Smooth muscle cell (in vitro differentiated cells): ENCODE results near the gene SPRED2. TPM values are rescaled to one million over a fixed set of nuclear protein-coding genes. Genes with fewer than 3 reads are reported as not detected.

Source experiments
- DNase-seq: peaks from one replicate; lab custom pipeline; 2025; ENCODE audit not compliant: unreplicated experiment; lab: John Stamatoyannopoulos, UW
- H2AFZ ChIP-seq: fragments of 200-600 bp; sonication (generic); 2 replicates; pipeline ENCODE4 v1.6.0; 2016; ENCODE audit warnings: antibody characterized with exemption, low read depth, mild to moderate bottlenecking
- H3F3A ChIP-seq: fragments of 200-600 bp; sonication (generic); 2 replicates; pipeline ENCODE4 v1.6.0; 2017; ENCODE audit warnings: antibody characterized with exemption, low read depth
- H3K27ac ChIP-seq: fragments of 200-600 bp; sonication (generic); 2 replicates; pipeline ENCODE4 v1.5.1; 2016; ENCODE audit warnings: low read depth, mild to moderate bottlenecking
- H3K27me3 ChIP-seq: fragments of 200-600 bp; sonication (generic); 2 replicates; pipeline ENCODE4 v1.6.1; 2016; ENCODE audit warnings: low read depth, mild to moderate bottlenecking
- H3K36me3 ChIP-seq: fragments of 200-600 bp; sonication (generic); 2 replicates; pipeline ENCODE4 v1.5.1; 2016; ENCODE audit warnings: low read depth
- H3K4me1 ChIP-seq: fragments of 200-600 bp; sonication (generic); 2 replicates; pipeline ENCODE4 v1.5.1; 2016; ENCODE audit warnings: low read depth
- H3K4me2 ChIP-seq: fragments of 200-600 bp; sonication (generic); 2 replicates; pipeline ENCODE4 v1.6.0; 2016; ENCODE audit warnings: mild to moderate bottlenecking
- H3K4me3 ChIP-seq: fragments of 200-600 bp; sonication (generic); 2 replicates; pipeline ENCODE4 v1.5.1; 2016; ENCODE audit warnings: mild to moderate bottlenecking
- H3K79me2 ChIP-seq: fragments of 200-600 bp; sonication (generic); 2 replicates; pipeline ENCODE4 v1.6.0; 2016; ENCODE audit warnings: low read depth, mild to moderate bottlenecking
- H3K9ac ChIP-seq: fragments of 200-600 bp; sonication (generic); 2 replicates; pipeline ENCODE4 v1.6.0; 2016; ENCODE audit warnings: low read depth
- H3K9me3 ChIP-seq: fragments of 200-600 bp; sonication (generic); replicated peaks from 2 replicates; pipeline ENCODE4 v1.5.1; 2016; ENCODE audit warnings: low read depth
- H4K20me1 ChIP-seq: fragments of 200-600 bp; sonication (generic); 2 replicates; pipeline ENCODE4 v1.6.0; 2016; ENCODE audit warnings: low read depth
- CTCF ChIP-seq: fragments of 200-600 bp; sonication (generic); IDR thresholded peaks from 2 replicates; pipeline ENCODE4 v1.5.1; 2017; ENCODE audit warnings: borderline replicate concordance, mild to moderate bottlenecking, antibody characterized with exemption; ENCODE audit not compliant: insufficient read depth, poor library complexity, severe bottlenecking
- WGBS: methylation state at CpG from one replicate; pipeline ENCODE4 v1.1.7; 2016; ENCODE audit warnings: low lambda C conversion rate; 5-methylcytosine and 5-hydroxymethylcytosine counted together
- polyA plus RNA-seq: library from polyadenylated mRNA; unstranded; fragments of >200 nt; fragmentation: Nextera tagmentation; extraction: Ambion mirVana; gene quantifications from 2 replicates; pipeline ENCODE4 v1.2.1, GENCODE V29; 2016
- total RNA-seq: library from RNA; depleted of rRNA; stranded (reverse); fragments of >200 nt; gene quantifications from 2 replicates; pipeline ENCODE4 v1.2.3, GENCODE V29; 2014

The SPRED2 gene
- total and polyA plus RNA-seq, 2 experiments from 2014 or later = 18.3 to 23.7 TPM

GRCh38 chr2:65345631-65346030 is 86.8 kb downstream of the SPRED2 start:
- Histone ChIP-seq H2AFZ (no peak overlapping the region), H3K9me3 (no peaks in the 10 kb centered on the region), H3K4me2 (no peak overlapping the region), H3K4me3 (no peak overlapping the region), H3K79me2 (peaks cover 54% of the 10 kb centered on the region), H3K4me1 (peaks cover 19% of the 10 kb centered on the region), H3K27me3 (no peaks in the 10 kb centered on the region), H3F3A (peaks cover 23% of the 10 kb centered on the region), H4K20me1 (peaks cover 46% of the 10 kb centered on the region), H3K9ac (no peak overlapping the region), H3K36me3 (no peaks in the 10 kb centered on the region), H3K27ac (no peak overlapping the region)
- no peak for DNase-seq
- WGBS = 98% methylated on average over 3 of the region's 3 CpGs
- no peak for TF ChIP-seq CTCF

- H3K9ac ChIP-seq = no peak overlapping the region
- no peak for TF ChIP-seq CTCF
- 61% methylated on average over 15 of the region's 15 CpGs for WGBS
- peaks cover 14% of the 10 kb centered on the region for H3F3A ChIP-seq
- peaks cover 37% of the 10 kb centered on the region for H4K20me1 ChIP-seq
- peaks cover 15% of the 10 kb centered on the region for H3K4me1 ChIP-seq
- H3K9me3 ChIP-seq = no peaks in the 10 kb centered on the region
- no peak for DNase-seq
- no peak overlapping the region for H2AFZ ChIP-seq
- peak overlapping the region; percentile 41 for H3K4me2 ChIP-seq
- no peak overlapping the region for H3K4me3 ChIP-seq
- peaks cover 58% of the 10 kb centered on the region for H3K79me2 ChIP-seq
- H3K27me3 ChIP-seq = no peaks in the 10 kb centered on the region
- H3K36me3 ChIP-seq = no peaks in the 10 kb centered on the region
- H3K27ac ChIP-seq = peak overlapping the region; percentile 8
Measured at GRCh38 chr2:65344689-65345088, 87.7 kb downstream of the SPRED2 start.

- peaks cover 10% of the 10 kb centered on the region for H3F3A ChIP-seq
- H3K36me3 ChIP-seq = no peaks in the 10 kb centered on the region
- peak overlapping the region; percentile 8 for H3K27ac ChIP-seq
- H4K20me1 ChIP-seq = peaks cover 32% of the 10 kb centered on the region
- H2AFZ ChIP-seq = no peak overlapping the region
- WGBS = 89% methylated on average over 4 of the region's 4 CpGs
- TF ChIP-seq CTCF = no peak
- H3K4me3 ChIP-seq = no peak overlapping the region
- H3K79me2 ChIP-seq = peaks cover 59% of the 10 kb centered on the region
- DNase-seq = no peak
- peaks cover 10% of the 10 kb centered on the region for H3K4me1 ChIP-seq
- no peak overlapping the region for H3K9ac ChIP-seq
- H3K4me2 ChIP-seq = peak overlapping the region; percentile 41
- H3K9me3 ChIP-seq = no peaks in the 10 kb centered on the region
- no peaks in the 10 kb centered on the region for H3K27me3 ChIP-seq
Measured at GRCh38 chr2:65344182-65344581, 88.2 kb downstream of the SPRED2 start.

GRCh38 chr2:65343386-65343785 is 89.0 kb downstream of the SPRED2 start:
- Histone ChIP-seq H3K27ac (no peak overlapping the region), H3K4me2 (no peak overlapping the region), H3K79me2 (peaks cover 52% of the 10 kb centered on the region), H3K9me3 (no peaks in the 10 kb centered on the region), H3F3A (peaks cover 3% of the 10 kb centered on the region), H2AFZ (no peak overlapping the region), H4K20me1 (peaks cover 25% of the 10 kb centered on the region), H3K9ac (no peak overlapping the region), H3K27me3 (no peaks in the 10 kb centered on the region), H3K36me3 (no peaks in the 10 kb centered on the region), H3K4me1 (peaks cover 5% of the 10 kb centered on the region), H3K4me3 (no peak overlapping the region)
- no peak for TF ChIP-seq CTCF
- no peak for DNase-seq
